ENCODE results near the gene ADAM8.

ADAM8 gene

GRCh38 chr10:133282846-133283390, 6.2 kb upstream of the ADAM8 start:
- no peak for DNase-seq (ENCODE audit: extremely low read depth in 1 of 2, low read depth in 1 of 2)

- no peak for DNase-seq (ENCODE audit: extremely low read depth in 1 of 2, low read depth in 1 of 2)
These were observed 5.1 kb upstream of the ADAM8 start for GRCh38 chr10:133281628-133282372.

GRCh38 chr10:133281084-133281483, 4.4 kb upstream of the ADAM8 start:
- DNase-seq (ENCODE audit: extremely low read depth in 1 of 2, low read depth in 1 of 2): no peak

- no peak for DNase-seq (ENCODE audit: extremely low read depth in 1 of 2, low read depth in 1 of 2)
These were observed 3.9 kb upstream of the ADAM8 start for GRCh38 chr10:133280391-133281059.

GRCh38 chr10:133279326-133280226, 2.9 kb upstream of the ADAM8 start:
- DNase-seq (ENCODE audit: extremely low read depth in 1 of 2, low read depth in 1 of 2): no peak

- peak in 1 of 2 donors; percentile 63 for DNase-seq (ENCODE audit: extremely low read depth in 1 of 2, low read depth in 1 of 2)
These were observed 2.1 kb upstream of the ADAM8 start for GRCh38 chr10:133278577-133279265.

- DNase-seq (ENCODE audit: extremely low read depth in 1 of 2, low read depth in 1 of 2): no peak
These were observed 1.4 kb upstream of the ADAM8 start for GRCh38 chr10:133277993-133278576.

GRCh38 chr10:133277277-133277992, 767 bp upstream of the ADAM8 start:
- DNase-seq (ENCODE audit: extremely low read depth in 1 of 2, low read depth in 1 of 2): no peak

GRCh38 chr10:133276100-133276434, 601 bp downstream of the ADAM8 start:
- no peak for DNase-seq (ENCODE audit: extremely low read depth in 1 of 2, low read depth in 1 of 2)

- peak in 1 of 2 donors; percentile 58 for DNase-seq (ENCODE audit: extremely low read depth in 1 of 2, low read depth in 1 of 2)
These were observed 980 bp downstream of the ADAM8 start for GRCh38 chr10:133275684-133276092.

GRCh38 chr10:133274751-133275683, 1.7 kb downstream of the ADAM8 start:
- peak in 1 of 2 donors; percentile 86 for DNase-seq (ENCODE audit: extremely low read depth in 1 of 2, low read depth in 1 of 2)

GRCh38 chr10:133273534-133274143, 3.0 kb downstream of the ADAM8 start:
- DNase-seq (ENCODE audit: extremely low read depth in 1 of 2, low read depth in 1 of 2): no peak

GRCh38 chr10:133272964-133273420, 3.7 kb downstream of the ADAM8 start:
- no peak for DNase-seq (ENCODE audit: extremely low read depth in 1 of 2, low read depth in 1 of 2)

GRCh38 chr10:133272301-133272963, 4.2 kb downstream of the ADAM8 start:
- DNase-seq (ENCODE audit: extremely low read depth in 1 of 2, low read depth in 1 of 2): no peak

GRCh38 chr10:133271521-133272300, 5.0 kb downstream of the ADAM8 start:
- no peak for DNase-seq (ENCODE audit: extremely low read depth in 1 of 2, low read depth in 1 of 2)

GRCh38 chr10:133270773-133271297, 5.8 kb downstream of the ADAM8 start:
- no peak for DNase-seq (ENCODE audit: extremely low read depth in 1 of 2, low read depth in 1 of 2)

Measured in stimulated activated CD8-positive, alpha-beta memory T cell treated with anti-CD3 and anti-CD28 coated beads, Interleukin-7, amount 100 ng/mL, for 48 hours (primary cell).